Peyer's patch (tissue), 4 donors: Measurements from ENCODE around the gene CD2AP. TPM values are rescaled to one million over a fixed set of nuclear protein-coding genes. Genes with fewer than 3 reads are reported as not detected.

Experiments
- DNase-seq, 3 donors: peaks; one replicate each; pipeline ENCODE4 v3.0.0-alpha.2; 2017 to 2019
- H3K27ac ChIP-seq, 4 donors: fragments of 200-600 bp; sonication (generic); one replicate each; pipeline ENCODE4 v1.5.1; 2016 to 2019
- H3K27me3 ChIP-seq, 2 donors: fragments of 200-600 bp; sonication (generic); one replicate each; pipeline ENCODE4 v1.5.1; 2019
- H3K36me3 ChIP-seq, 3 donors: fragments of 200-600 bp; sonication (generic); one replicate each; pipeline ENCODE4 v1.5.1; 2016 to 2019
- H3K4me1 ChIP-seq, 4 donors: fragments of 200-600 bp; sonication (generic); one replicate each; pipeline ENCODE4 v1.5.1; 2016 to 2019
- H3K4me3 ChIP-seq, 4 donors: fragments of 200-600 bp; sonication (generic); 1 replicate in 3 of 4; 2 replicates in 1 of 4; pipeline ENCODE4 v1.5.1; 2016 to 2019; ENCODE audit warnings: mild to moderate bottlenecking in 1 of 4
- H3K9me3 ChIP-seq, 4 donors: fragments of 200-600 bp; sonication (generic); one replicate each; pipeline ENCODE4 v1.5.1; 2016 to 2019; ENCODE audit warnings: mild to moderate bottlenecking in 1 of 4
- CTCF ChIP-seq, 6 experiments: fragments of 450-650 bp in 4 of 6; fragments of 200-600 bp in 2 of 6; sonication (generic) in 1 of 6; IDR thresholded peaks; one replicate each; pipeline ENCODE4 v1.5.1; 2017 to 2019; ENCODE audit warnings: antibody characterized with exemption in 6 of 6, mild to moderate bottlenecking in 3 of 6, moderate library complexity in 1 of 6
- POLR2A ChIP-seq, 2 donors: fragments of 450-650 bp; IDR thresholded peaks; one replicate each; pipeline ENCODE4 v1.5.1; 2017; ENCODE audit warnings: antibody characterized with exemption in 2 of 2, mild to moderate bottlenecking in 2 of 2, moderate library complexity in 2 of 2
- total RNA-seq, 4 donors: library from RNA; depleted of rRNA; stranded (reverse); fragments of >200 nt; gene quantifications; one replicate each; pipeline ENCODE4 v1.1.0, GENCODE V29; 2016

The CD2AP gene
- total RNA-seq, 4 donors from 2014 or later = 59.4 to 151 (median 96.8) TPM

GRCh38 chr6:47663462-47664216 is 186.1 kb downstream of the CD2AP start:
- TF ChIP-seq CTCF (IDR thresholded peaks at IDR 0.05) (no peak), POLR2A (IDR thresholded peaks at IDR 0.05) (no peak)
- H3K9me3 ChIP-seq = no peaks in the 10 kb centered on the region

GRCh38 chr6:47665112-47665511 is 187.5 kb downstream of the CD2AP start:
- H3K36me3 ChIP-seq = no peaks in the 10 kb centered on the region
- H3K27me3 ChIP-seq = no peaks in the 10 kb centered on the region
- DNase-seq = peak in 1 of 3 donors; percentile 60
- H3K27ac ChIP-seq = no peak overlapping the region
- no peaks in the 10 kb centered on the region for H3K9me3 ChIP-seq
- TF ChIP-seq CTCF (IDR thresholded peaks at IDR 0.05) = no peak
- no peak for TF ChIP-seq POLR2A (IDR thresholded peaks at IDR 0.05)
- no peaks in the 10 kb centered on the region for H3K4me1 ChIP-seq
- no peak overlapping the region for H3K4me3 ChIP-seq

More at GRCh38 chr6:47663462-47664216, 186.1 kb downstream of the CD2AP start:
- Histone ChIP-seq H3K27ac (no peak overlapping the region), H3K4me1 (no peaks in the 10 kb centered on the region), H3K4me3 (no peak overlapping the region), H3K27me3 (no peaks in the 10 kb centered on the region), H3K36me3 (no peaks in the 10 kb centered on the region)
- DNase-seq = no peak

- no peak overlapping the region for H3K27ac ChIP-seq
- H3K4me1 ChIP-seq = no peaks in the 10 kb centered on the region
- no peak overlapping the region for H3K4me3 ChIP-seq
- TF ChIP-seq POLR2A (IDR thresholded peaks at IDR 0.05) = no peak
- TF ChIP-seq CTCF (IDR thresholded peaks at IDR 0.05) = no peak
- H3K9me3 ChIP-seq = no peaks in the 10 kb centered on the region
- no peak for DNase-seq
- H3K36me3 ChIP-seq = no peaks in the 10 kb centered on the region
- no peaks in the 10 kb centered on the region for H3K27me3 ChIP-seq
Measured at GRCh38 chr6:47669684-47670513, 192.3 kb downstream of the CD2AP start.

GRCh38 chr6:47670851-47671250 is 193.3 kb downstream of the CD2AP start:
- TF ChIP-seq POLR2A (IDR thresholded peaks at IDR 0.05) (no peak), CTCF (IDR thresholded peaks at IDR 0.05) (no peak)
- no peaks in the 10 kb centered on the region for H3K27me3 ChIP-seq
- H3K27ac ChIP-seq = no peak overlapping the region
- H3K4me1 ChIP-seq = no peaks in the 10 kb centered on the region
- no peaks in the 10 kb centered on the region for H3K36me3 ChIP-seq
- DNase-seq = no peak
- no peaks in the 10 kb centered on the region for H3K9me3 ChIP-seq
- H3K4me3 ChIP-seq = no peak overlapping the region

GRCh38 chr6:47671777-47672176 is 194.2 kb downstream of the CD2AP start:
- H3K27me3 ChIP-seq = no peaks in the 10 kb centered on the region
- no peaks in the 10 kb centered on the region for H3K36me3 ChIP-seq
- no peaks in the 10 kb centered on the region for H3K4me1 ChIP-seq
- no peaks in the 10 kb centered on the region for H3K9me3 ChIP-seq
- TF ChIP-seq CTCF (IDR thresholded peaks at IDR 0.05) (no peak), POLR2A (IDR thresholded peaks at IDR 0.05) (no peak)
- no peak overlapping the region for H3K27ac ChIP-seq
- no peak for DNase-seq
- H3K4me3 ChIP-seq = no peak overlapping the region
